Activated CD8-positive, alpha-beta T cell treated with anti-CD3 and anti-CD28 coated beads for 36 hours (primary cell): ENCODE data around the gene LMNTD1. TPM values are rescaled to one million over a fixed set of nuclear protein-coding genes. Genes with fewer than 3 reads are reported as not detected.

Experiments
- ATAC-seq: fragments of 200-7000 bp; cut with Tn5 transposase; one replicate; pipeline ENCODE4 v1.10.0; 2021; ENCODE audit warnings: mild to moderate bottlenecking, moderate library complexity
- CTCF ChIA-PET: fragments of 350-600 bp; sonication (Branson Sonifier 250); formaldehyde crosslinking; loops from one replicate; lab custom pipeline; 2021; ENCODE audit warnings: antibody characterized with exemption; lab: Charles Lee
- POLR2A ChIA-PET: fragments of 350-600 bp; sonication (Branson Sonifier 250); formaldehyde crosslinking; loops from one replicate; lab custom pipeline; 2021; ENCODE audit warnings: antibody characterized with exemption; lab: Charles Lee
- DNase-seq: peaks from one replicate; pipeline ENCODE4 v3.0.0-alpha.2; 2020
- H3K27ac Mint-ChIP-seq: one replicate; pipeline ENCODE4 v1.8.0; 2021; ENCODE audit warnings: mild to moderate bottlenecking, mixed read lengths
- H3K27me3 Mint-ChIP-seq: one replicate; pipeline ENCODE4 v1.8.0; 2021; ENCODE audit warnings: mixed read lengths
- H3K36me3 Mint-ChIP-seq: one replicate; pipeline ENCODE4 v1.8.0; 2021; ENCODE audit warnings: low read depth, mixed read lengths
- H3K4me1 Mint-ChIP-seq: one replicate; pipeline ENCODE4 v1.8.0; 2021; ENCODE audit warnings: low read depth, mixed read lengths
- H3K4me3 Mint-ChIP-seq: one replicate; pipeline ENCODE4 v1.8.0; 2021; ENCODE audit warnings: mild to moderate bottlenecking, moderate library complexity, mixed read lengths
- H3K9me3 Mint-ChIP-seq: one replicate; pipeline ENCODE4 v1.8.0; 2021; ENCODE audit warnings: mixed read lengths
- intact Hi-C: fragments of 100-400 bp; cut with micrococcal nuclease; formaldehyde crosslinking; loops from one replicate; pipeline ENCODE4 v1.10.0; 2022
- total RNA-seq, 2 experiments: library from RNA; stranded (reverse); gene quantifications; one replicate each; pipeline ENCODE4 v1.2.3, GENCODE V29; 2021
- TF ChIP-seq, protein P1 (sequence below): fragments of 200-600 bp; IDR thresholded peaks from one replicate; pipeline ENCODE4 v1.8.0; 2022; ENCODE audit warnings: antibody characterized with exemption, mild to moderate bottlenecking

The LMNTD1 gene
- total RNA-seq, 2 experiments from 2014 or later, result not detected

DNA sequence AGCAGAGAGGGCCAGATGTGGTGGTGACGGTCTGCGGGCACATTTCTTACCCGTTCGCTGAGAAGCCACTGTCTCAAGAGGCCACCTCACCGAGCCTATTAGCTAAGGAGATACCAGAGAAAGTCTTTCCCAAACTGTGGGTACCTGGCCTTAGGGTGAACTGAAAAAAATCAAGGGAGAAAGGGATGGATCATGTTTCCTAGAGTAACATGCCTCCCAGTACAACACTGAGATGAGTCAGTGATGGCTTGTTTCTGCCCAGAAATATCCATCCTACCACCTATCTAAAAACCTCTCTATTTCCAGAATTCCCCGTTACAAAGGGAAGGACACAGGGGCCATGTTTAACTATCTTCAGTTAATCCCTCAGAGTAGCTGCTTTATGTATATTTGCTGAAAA lies 83.7 kb downstream of the LMNTD1 start:
- ATAC-seq (no peak), DNase-seq (no peak)
- H3K36me3 Mint-ChIP-seq, result no peaks in the 10 kb centered on the region
- H3K27me3 Mint-ChIP-seq, result no peaks in the 10 kb centered on the region
- TF ChIP-seq, protein P1, sequence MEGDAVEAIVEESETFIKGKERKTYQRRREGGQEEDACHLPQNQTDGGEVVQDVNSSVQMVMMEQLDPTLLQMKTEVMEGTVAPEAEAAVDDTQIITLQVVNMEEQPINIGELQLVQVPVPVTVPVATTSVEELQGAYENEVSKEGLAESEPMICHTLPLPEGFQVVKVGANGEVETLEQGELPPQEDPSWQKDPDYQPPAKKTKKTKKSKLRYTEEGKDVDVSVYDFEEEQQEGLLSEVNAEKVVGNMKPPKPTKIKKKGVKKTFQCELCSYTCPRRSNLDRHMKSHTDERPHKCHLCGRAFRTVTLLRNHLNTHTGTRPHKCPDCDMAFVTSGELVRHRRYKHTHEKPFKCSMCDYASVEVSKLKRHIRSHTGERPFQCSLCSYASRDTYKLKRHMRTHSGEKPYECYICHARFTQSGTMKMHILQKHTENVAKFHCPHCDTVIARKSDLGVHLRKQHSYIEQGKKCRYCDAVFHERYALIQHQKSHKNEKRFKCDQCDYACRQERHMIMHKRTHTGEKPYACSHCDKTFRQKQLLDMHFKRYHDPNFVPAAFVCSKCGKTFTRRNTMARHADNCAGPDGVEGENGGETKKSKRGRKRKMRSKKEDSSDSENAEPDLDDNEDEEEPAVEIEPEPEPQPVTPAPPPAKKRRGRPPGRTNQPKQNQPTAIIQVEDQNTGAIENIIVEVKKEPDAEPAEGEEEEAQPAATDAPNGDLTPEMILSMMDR, result no peak
- H3K4me1 Mint-ChIP-seq, result no peaks in the 10 kb centered on the region
- no peak overlapping the region for H3K4me3 Mint-ChIP-seq
- H3K27ac Mint-ChIP-seq, result no peak overlapping the region
- H3K9me3 Mint-ChIP-seq, result peaks cover 6% of the 10 kb centered on the region
- intact Hi-C loops, result no loop called here
- POLR2A ChIA-PET, result no interaction called here
- CTCF ChIA-PET, result no interaction called here

GRCh38 chr12:25463521-25463920 lies 89.6 kb downstream of the LMNTD1 start:
- no peak overlapping the region for H3K4me3 Mint-ChIP-seq
- POLR2A ChIA-PET, result no interaction called here
- intact Hi-C loops, result no loop called here
- no peaks in the 10 kb centered on the region for H3K27me3 Mint-ChIP-seq
- CTCF ChIA-PET, result interaction anchor here (1.2 kb wide), 1 partner anchor 27 kb away, joined by 3 read pairs; no protein-coding TSS in a partner anchor
- DNase-seq, result no peak
- no peaks in the 10 kb centered on the region for H3K4me1 Mint-ChIP-seq
- no peaks in the 10 kb centered on the region for H3K36me3 Mint-ChIP-seq
- peaks cover 6% of the 10 kb centered on the region for H3K9me3 Mint-ChIP-seq
- H3K27ac Mint-ChIP-seq, result no peak overlapping the region
- ATAC-seq, result no peak
- TF ChIP-seq, protein P1, result no peak

DNA sequence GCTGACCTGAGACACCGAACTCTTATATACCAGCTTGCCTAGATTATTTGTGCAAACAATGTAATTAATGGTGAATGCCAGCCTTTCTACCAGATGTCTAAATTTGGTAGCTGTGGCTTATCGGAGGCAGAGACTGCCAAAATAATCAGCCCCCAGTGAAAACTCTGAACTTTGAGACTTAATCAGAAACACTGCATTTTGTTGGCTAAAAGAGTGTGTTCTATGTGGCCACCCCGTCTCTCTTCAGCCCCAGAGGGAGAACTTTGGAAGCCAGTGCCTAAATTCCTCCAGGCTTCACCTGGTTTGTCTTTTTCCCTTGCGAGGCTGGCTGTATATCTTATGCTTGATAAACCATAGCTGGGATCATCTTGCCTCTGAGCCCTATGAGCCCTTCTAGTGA lies 90.1 kb downstream of the LMNTD1 start:
- DNase-seq (no peak), ATAC-seq (no peak)
- TF ChIP-seq, protein P1, result no peak
- POLR2A ChIA-PET, result no interaction called here
- intact Hi-C loops, result no loop called here
- no peaks in the 10 kb centered on the region for H3K36me3 Mint-ChIP-seq
- no peaks in the 10 kb centered on the region for H3K4me1 Mint-ChIP-seq
- H3K27ac Mint-ChIP-seq, result no peak overlapping the region
- H3K27me3 Mint-ChIP-seq, result no peaks in the 10 kb centered on the region
- H3K4me3 Mint-ChIP-seq, result no peak overlapping the region
- H3K9me3 Mint-ChIP-seq, result peaks cover 6% of the 10 kb centered on the region
- CTCF ChIA-PET, result interaction anchor here (1.2 kb wide), 1 partner anchor 26 kb away, joined by 3 read pairs; no protein-coding TSS in a partner anchor

DNA sequence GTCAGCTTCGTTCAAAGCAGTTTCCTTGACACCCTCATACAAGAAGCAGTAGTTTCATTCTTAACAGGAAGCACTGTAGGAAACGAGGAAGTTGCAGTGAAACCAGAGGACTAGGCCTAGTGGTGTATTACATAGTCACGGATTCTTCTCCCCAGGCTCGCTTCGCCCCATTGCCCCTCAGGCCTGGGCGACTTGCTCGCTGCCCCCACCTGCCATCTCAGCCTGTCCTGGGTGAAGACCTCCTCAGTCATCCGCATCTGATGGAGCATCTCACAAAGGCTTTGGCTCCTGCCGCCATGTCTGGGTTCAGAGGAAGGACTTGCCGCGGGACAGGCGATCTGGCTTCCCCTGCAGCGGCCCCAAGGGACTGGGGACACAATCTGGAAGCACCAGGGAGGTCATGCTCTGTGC lies 93.5 kb downstream of the LMNTD1 start:
- no peaks in the 10 kb centered on the region for H3K27me3 Mint-ChIP-seq
- H3K4me3 Mint-ChIP-seq, result no peak overlapping the region
- no peaks in the 10 kb centered on the region for H3K36me3 Mint-ChIP-seq
- peaks cover 1% of the 10 kb centered on the region for H3K9me3 Mint-ChIP-seq
- no peak for DNase-seq
- H3K27ac Mint-ChIP-seq, result no peak overlapping the region
- POLR2A ChIA-PET, result no interaction called here
- no peaks in the 10 kb centered on the region for H3K4me1 Mint-ChIP-seq
- TF ChIP-seq, protein P1, result no peak
- intact Hi-C loops, result no loop called here
- no peak for ATAC-seq
- CTCF ChIA-PET, result no interaction called here

GRCh38 chr12:25458047-25458552 lies 95.0 kb downstream of the LMNTD1 start:
- intact Hi-C loops, result no loop called here
- no peaks in the 10 kb centered on the region for H3K36me3 Mint-ChIP-seq

More at GRCh38 chr12:25458047-25458552, 95.0 kb downstream of the LMNTD1 start:
- peaks cover 3% of the 10 kb centered on the region for H3K27me3 Mint-ChIP-seq
- ATAC-seq (no peak), DNase-seq (no peak)
- H3K4me1 Mint-ChIP-seq, result no peaks in the 10 kb centered on the region
- TF ChIP-seq, protein P1, result no peak
- H3K27ac Mint-ChIP-seq, result no peak overlapping the region
- H3K4me3 Mint-ChIP-seq, result no peak overlapping the region
- ChIA-PET CTCF (interaction anchor here (1.2 kb wide), 1 partner anchor 22 kb away, joined by 4 read pairs; no protein-coding TSS in a partner anchor), POLR2A (no interaction called here)
- H3K9me3 Mint-ChIP-seq, result peaks cover 1% of the 10 kb centered on the region
